GM12891 (cell line): ENCODE results near the gene DOCK2.

Experiments used
- POLR2A ChIP-seq: IDR thresholded peaks from 2 replicates; pipeline ENCODE4 v1.6.1; 2011; ENCODE audit warnings: low read depth, low read length, control low read depth
- POLR2AphosphoS5 ChIP-seq: IDR thresholded peaks from 2 replicates; pipeline ENCODE4 v1.6.1; 2011; ENCODE audit warnings: low read depth, low read length, control low read depth
- TAF1 ChIP-seq: IDR thresholded peaks from 2 replicates; pipeline ENCODE4 v1.6.1; 2011; ENCODE audit warnings: low read depth, low read length, control low read depth

DNA sequence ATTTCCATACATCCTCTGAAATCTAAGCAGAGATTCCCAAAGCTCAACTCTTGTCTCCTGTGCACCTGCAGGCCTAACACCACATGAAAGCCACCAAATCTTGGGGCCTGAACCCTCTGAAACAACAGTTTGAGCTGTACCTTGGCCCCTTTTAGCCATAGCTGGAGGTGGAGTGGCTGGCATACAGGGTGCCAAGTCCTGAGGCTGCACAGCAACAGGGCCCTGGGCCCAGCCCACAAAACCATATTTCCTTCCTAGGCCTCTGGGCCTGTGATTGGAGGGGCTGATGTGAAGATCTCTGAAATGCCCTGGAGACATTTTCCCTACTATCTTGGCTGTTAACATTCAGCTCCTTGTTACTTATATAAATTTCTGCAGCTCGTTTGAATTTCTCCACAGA, 26.5 kb downstream of the DOCK2 start:
- TF ChIP-seq TAF1, result no peak
- TF ChIP-seq POLR2A, result no peak
- no peak for TF ChIP-seq POLR2AphosphoS5
